HG03045 (cell line): ENCODE measurements around the gene MAGI2.

Experiments used
- ATAC-seq: cut with Tn5 transposase; IDR thresholded peaks from one replicate; pipeline ENCODE4 v1.9.1; 2021; ENCODE audit warnings: mild to moderate bottlenecking, moderate library complexity; ENCODE audit not compliant: unreplicated experiment

Gene MAGI2

DNA sequence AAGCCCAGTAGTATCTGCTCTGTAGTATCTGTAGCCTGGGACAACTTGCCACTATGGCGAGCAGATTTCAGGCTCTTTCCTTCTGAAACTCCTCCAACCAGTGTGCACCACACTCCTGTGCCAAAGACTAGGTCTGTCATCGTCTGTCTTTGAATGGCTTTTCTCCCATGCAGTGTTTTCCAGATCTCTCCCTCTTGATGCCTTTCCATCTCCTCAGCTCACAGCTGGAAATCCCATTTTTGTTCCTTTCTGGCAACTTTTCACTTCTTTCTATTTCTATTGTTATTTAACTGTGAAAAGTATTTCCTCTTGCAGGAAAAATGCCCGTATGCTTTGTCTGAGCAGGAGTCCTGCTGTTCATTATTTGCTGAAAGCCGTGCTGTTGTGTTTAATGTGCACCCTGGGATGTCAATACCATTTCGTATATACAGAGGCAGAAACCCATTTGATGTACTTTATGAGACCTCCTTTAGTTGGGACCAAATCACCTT, 1281.2 kb downstream of the MAGI2 start:
- no peak for ATAC-seq

DNA sequence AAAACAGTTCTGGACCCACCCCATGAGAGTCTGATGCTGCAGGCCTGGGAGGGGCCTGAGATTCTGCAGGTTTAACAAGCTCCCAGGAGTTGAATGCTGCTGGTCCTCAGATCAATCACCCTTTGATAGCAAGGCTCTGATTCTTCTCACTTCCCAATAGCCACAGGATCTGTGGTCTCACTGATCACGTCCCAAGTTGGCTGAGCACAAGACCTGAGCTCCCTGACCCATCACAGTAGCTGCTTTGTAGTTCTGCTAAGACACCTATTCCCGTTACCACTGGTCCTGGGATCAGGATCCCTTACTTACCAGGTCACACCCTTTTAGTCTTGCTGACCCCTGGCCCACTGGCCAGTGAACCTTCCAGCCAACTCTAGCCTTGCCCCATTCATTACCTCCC, 1282.1 kb downstream of the MAGI2 start:
- no peak for ATAC-seq

DNA sequence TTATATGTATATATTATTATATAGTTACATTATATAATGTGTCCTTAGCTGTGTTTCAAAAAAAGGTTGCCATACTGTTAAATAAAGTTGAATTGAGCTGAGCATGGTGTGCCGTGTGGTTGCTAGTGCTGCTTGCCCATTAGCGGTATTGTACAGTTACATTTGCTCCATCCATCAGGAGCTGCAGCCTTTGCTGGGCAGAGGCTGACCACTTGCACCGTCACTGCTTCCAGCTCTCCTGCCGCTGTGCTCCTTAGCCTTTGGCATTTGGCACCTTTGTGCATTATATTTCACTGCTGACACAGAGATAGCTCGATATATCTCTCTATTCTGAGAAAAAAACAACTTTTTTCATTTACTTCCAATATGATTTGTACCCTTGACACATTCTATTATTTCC, 1282.7 kb downstream of the MAGI2 start:
- no peak for ATAC-seq

DNA sequence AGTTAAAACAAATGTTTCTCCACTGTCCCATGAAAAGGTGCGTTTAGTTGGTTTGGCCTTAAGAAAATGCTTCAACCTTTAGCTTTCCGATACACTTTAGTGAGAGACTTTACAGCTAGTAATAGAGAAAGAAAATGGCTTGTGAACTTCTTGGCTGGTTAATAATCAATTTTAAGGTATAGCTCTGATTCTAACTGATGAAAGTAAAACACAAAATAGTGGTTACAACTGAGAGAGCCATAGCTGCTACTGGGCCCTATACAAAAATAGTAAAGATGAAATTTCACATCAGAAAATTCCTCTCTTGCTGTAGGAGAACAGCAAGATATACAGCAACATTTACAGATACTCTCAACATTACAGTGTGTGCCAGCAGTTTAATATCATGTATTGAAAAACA, 1283.5 kb downstream of the MAGI2 start:
- ATAC-seq = no peak

DNA sequence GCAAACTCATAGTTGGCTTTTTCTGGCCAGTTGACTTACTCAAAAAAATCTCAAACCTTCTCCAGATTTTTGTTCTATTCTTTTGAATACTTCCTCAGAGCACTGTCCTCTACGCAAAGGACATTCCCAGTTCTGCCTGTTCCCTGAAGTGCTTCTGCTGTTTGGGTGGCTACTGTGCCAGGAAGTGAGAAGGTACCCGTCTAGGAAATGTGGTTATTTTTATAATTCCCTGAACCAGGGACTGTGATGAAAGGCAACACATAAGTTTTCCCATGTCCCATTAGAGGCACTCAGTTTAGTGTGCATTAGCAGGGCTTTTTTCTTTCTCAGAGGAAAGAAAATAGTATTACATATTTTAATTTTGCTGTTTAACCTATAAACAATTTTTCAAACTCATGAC, 1284.6 kb downstream of the MAGI2 start:
- ATAC-seq = no peak

DNA sequence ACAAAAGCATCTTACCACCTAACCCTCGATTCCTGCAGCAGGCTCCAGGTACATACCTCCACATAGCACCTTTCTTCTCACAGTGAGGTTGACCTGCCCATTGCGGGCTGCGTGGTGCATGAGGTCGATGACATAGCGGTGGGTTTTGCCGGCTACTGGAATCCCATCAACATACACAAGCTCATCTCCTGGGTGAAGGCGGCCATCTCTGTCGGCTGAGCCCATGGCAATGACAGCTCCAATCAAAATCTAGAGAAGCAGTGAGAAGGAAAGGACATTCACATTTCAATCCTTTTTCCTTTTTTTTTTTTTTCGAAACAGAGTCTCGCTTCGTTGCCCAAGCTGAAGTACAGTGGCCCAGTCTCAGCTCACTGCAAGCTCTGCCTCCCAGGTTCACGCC, 1285.6 kb downstream of the MAGI2 start:
- no peak for ATAC-seq

DNA sequence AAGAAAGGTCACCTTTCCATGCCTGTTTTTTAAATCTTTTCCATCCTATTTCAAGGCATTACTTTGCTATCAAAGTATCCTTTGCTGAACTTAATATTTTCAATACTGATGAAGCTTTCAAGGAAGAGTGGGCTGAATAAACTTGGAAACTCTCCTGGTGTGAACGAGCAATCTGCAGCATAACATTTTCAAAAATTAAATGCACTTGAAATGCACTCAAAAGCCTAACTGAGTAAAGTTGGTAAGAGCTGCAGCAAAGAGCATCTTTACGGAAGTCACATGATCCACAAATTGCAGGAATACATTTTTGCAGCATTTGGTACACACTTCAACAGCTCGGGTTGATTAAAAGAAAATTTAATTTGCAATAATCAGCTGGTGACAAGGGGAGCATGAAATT, 1287.6 kb downstream of the MAGI2 start:
- no peak for ATAC-seq

DNA sequence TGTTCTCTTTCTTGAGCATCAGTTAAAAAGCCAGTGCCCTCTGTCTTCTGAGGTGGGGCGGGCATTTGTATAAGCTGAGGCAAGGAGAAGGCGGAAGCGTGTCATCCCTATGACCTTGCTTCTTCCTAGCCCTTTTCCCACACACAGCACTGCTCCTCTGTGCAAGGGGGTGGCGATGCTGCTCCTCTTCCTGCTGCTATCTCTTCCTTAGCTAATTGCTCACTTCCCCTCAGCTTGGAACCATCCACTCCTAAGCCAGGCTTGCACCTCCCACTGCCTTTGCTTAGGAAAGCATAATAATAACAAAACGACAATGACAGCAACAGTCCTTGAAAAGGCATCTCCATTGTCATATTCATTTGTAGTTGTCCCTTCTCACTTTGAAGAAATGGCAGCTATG, 1288.0 kb downstream of the MAGI2 start:
- ATAC-seq = no peak

DNA sequence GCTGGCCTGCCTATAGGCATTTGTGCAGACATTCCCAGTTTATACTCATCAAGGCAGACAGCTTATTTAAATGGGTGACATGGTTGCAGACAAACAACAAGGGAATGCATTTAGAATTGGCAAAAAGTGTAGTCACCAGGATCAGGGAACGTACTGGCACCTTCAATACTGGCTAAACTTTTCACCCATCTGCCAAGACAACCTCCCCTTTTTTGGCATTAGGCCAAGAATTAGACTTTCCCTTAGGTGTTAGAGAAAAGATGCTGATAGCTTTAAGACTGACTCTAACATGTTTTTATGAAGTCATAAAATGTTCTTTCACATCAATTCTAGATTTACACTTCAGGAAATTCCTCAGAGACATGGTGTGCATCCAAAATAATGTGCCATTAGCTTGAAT, 1289.0 kb downstream of the MAGI2 start:
- ATAC-seq = no peak

DNA sequence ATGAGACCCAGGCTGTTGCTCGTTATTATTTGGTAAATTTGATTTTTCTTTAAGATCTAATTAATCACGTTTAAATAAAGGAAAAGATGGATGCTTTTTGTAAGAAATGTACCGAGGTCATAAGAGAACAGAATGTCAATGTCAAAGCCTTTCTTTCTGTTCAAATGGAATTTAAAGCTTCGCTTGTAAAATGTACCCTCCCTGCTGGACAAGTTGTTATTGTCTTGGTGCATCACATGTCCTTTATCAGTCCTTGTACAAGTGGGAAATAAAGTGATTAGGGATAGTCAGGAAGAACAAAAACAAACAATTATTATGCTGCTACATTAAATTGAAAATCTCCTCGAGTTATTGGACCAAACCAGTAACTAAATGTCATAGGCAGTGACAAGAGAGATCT, 1291.7 kb downstream of the MAGI2 start:
- no peak for ATAC-seq

DNA sequence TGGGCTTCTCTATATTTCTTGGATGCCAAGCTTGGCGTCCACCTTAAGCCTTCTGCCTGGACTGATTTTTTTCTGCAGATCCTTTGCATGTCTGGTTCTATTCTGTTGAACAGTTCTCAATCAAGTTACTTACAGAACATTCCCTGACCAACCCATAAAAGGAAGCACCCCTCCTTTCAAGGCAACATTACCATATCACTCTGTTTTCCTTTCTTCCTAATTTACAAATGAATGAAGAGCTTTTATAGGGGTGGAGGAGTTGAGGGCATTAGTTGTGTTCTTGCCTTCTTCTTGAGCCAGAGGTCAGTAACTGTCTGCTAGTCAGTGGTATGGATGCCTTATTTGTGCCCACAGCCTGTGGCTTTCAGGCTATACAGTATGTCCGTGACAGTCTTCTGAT, 1293.9 kb downstream of the MAGI2 start:
- no peak for ATAC-seq

DNA sequence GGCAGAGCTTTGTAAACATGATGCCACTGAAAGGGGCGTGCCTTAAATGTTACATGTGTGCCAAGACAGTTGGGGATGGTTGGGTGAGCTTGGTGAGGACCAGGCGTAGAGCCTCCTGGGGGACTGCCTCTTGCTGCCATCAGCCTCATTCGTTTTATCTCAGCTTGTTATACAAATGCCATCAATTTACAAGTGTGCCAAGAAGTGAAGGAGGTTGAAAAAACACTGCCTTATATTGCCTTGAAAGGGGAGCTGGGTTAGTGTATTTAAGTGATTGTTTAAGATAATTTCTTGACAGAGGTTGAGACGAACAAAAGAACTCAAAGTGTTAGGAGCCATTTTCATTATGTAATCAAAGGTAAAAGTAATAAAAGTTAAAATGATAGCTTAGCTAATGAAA, 1300.2 kb downstream of the MAGI2 start:
- no peak for ATAC-seq

DNA sequence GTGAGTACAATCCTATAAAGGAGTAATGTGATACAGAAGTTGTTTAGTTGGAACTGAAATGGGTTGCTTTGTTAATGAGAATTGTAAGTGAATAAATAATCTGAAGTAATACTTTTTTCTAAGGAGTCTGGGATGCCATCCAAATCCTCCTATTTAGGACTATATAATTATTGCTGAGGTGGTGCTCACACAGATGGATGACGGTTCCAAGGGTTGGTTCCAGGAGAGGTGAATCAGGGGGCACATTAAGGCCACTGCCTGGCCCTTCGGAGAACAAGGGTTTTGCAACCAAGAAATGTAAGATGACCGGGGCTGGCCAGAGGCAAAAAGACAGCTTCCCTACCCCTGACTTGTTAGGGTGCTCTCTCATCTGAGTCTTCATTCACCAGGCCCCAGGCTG, 1302.2 kb downstream of the MAGI2 start:
- no peak for ATAC-seq

DNA sequence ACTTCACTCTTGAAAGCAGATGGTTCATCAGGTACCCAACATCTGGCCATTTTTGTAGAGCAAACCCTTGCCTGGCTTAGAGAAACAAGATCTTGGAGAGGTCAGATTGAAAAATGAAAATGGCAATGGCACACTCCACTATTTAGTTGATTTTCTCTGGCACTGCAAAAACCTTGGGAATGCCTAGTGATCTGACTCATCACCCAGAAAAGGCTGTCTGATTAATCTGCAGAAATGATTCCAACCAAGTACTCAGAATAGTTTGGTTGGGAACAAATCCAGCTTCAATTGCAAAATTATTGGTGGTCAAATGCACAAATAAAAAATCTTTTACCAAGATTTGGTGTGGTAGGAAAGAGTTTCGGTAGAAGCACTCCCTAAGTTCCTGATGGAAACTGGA, 1303.7 kb downstream of the MAGI2 start:
- ATAC-seq = no peak

DNA sequence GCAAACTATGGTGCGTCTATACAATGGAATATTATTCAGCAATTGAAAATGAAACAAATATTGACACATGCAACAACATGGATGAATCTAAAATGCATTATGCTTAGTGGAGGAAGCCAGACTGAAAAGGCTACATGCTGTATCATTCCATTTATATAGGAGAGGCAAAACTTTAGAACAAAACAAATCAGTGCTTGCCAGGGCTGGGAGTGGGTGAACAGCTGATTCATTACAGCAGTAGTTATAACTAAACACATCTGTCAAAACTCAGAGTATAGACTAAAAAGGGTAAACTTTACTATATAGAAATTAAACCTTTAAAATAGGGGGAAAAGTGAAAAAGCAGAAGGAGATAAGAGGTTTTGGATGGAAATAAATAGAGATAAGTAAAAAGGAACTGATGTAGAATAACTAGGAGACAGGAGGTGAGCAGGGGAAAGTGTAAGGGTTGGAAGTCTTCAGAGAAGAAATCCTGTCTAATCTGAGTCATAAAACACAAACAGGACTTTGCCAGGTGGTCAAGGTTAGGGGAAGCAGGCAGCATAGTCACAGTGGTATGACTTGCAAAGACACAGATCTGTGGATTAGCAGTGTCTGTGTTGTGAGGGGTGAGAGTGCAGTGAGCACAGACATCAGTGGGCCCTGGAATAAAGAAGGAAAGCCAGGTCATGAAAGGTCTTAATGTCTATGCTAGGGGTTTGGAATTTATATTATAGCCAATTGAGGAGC, 1305.1 kb downstream of the MAGI2 start:
- no peak for ATAC-seq

DNA sequence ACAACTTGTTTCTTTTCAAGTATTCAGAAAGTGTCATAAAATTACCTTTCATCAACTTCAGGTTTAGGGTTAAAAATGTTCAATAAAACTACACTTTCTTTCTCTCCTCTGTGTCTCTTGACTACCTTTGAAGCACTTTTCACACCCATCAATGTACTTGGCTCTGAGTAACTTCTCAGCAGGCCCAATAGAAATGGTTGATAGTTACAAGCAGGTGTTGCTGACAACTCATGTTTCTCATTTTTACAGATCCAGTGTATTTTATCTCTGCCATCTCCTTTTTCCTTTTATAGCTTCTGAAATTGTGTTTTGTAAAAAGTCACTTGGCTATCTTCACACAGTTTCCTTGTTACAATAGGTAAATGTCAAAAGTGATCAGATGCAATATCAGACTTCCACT, 1306.9 kb downstream of the MAGI2 start:
- ATAC-seq = no peak

DNA sequence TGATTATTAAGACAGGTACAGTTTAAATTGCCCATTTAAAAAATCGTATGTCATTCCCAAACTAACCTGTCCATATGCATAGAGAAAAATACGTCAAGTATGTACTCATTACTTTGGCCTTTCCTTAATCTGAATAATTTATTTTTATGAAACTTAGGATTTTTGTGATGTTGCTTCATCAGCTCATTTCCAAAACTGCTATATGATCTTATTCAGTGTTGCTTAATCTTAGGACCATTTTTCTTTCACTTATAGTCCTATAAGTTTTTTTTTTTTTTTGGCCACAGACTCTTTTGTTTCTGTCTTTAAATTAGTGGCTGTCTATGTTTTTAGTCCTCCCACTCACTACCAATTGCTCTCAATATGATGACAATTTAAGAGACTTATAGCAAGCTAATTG, 1309.8 kb downstream of the MAGI2 start:
- ATAC-seq = no peak

DNA sequence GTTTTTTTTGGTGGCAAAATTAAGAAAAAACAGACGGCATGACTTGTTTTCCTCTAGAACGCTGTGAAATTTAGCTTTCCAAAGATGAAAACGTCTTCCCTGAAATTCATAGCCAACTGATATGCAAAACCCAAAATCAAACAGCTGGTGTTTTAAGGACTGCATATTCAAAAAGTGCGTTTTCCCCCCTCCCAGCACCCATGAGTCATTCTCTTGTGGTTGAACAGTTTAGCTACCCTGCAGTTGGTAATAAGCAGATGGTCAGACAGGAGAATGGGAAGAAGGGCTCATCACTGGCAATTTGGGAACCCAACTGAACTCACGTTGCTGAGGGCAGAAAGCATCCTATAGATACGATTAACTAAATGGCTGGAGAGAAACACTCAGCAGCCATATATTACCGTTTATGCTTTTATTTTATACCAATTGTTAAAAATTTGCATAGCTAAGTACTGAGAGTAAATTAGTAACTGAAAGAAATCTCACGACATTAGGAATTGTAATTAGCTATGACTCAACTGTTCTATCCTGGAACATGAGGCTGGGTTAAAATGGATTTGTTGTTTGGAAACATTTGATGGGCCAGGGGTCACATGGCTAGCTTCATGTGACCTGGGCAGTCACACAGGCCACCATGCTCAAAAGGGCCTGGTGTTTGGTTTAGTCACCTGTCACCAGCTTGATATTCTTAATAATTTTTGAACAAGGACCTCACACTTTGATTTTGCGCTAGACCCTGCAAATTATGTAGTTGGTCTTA, 1311.8 kb downstream of the MAGI2 start:
- no peak for ATAC-seq

DNA sequence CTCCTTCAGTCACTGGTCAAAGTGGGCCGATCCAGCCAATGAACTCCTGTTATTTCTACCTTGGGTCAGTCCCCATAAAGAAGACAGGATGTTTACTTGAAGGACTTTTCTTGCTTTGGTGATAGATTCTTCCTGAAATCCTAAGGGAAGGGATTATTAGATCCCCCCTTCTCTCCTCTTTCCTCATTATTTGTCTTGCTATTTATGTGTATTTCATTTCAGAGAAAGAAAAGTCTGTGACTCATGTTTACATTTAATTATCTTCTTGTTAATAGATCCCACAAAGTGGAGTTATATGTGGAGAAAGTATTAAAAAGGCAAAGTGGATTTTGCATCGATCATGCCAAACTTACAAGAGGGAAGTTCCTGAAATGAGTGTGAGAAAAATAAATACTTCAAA, 1313.4 kb downstream of the MAGI2 start:
- no peak for ATAC-seq

DNA sequence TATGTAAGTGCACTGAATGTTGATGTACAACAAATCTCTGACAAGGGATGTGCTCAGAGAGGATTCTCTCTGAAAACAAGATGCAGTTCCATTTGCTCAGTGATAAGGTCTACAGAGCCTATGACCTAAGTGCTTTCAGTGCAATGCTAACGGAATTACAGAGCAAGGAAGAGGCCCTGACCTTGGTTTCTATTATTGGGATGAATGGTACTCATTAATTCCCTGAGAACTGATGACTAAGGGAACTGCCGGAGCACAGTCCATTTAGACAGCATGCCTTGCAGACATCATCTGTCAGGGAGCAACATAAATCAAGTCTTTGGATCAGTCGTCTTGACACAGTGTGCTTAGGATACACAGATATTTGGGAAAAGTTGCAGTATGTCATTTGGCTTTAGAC, 1314.1 kb downstream of the MAGI2 start:
- ATAC-seq = no peak

DNA sequence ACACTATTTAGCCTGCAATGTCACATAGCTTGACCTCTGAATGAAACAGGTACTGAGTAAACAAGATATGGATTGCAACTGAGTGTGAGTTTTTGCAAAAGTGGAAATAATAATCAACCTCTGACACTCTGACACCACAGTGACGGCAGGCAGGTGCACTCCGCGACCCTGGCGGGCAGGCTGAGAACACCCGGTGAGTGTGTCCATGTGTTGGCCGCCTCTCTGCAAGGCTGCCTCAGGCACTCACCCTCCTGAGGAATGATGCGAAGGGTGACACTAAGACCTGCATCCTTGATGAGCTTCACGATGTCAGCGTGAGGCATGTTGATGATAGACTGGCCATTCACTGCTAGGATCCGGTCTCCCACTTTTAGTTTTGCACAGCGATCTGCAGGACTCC, 1318.7 kb downstream of the MAGI2 start:
- no peak for ATAC-seq

DNA sequence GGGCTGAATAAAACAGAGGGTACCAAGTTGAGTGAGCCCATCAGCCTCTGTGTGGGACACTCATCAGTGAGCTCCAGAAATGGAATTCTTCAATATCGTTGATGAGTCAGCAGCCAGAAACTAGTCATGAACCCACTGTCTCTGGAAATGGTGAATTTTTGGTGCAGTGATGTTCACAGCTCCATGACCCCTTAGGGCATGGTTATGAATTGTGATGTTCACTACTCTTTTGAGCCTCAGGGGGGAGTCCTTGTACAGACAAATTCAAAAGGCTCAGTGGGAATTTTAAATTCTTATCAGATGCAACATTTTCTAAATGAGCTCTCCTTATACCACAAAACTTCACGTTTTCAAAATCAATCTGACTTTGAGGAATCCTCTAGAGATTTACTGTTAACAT, 1319.2 kb downstream of the MAGI2 start:
- no peak for ATAC-seq
